AG08395 (cell line): Measurements from ENCODE around the gene MYOZ3.

Experiments used
- DNase-seq: peaks from one replicate; pipeline ENCODE4 v3.0.0; 2012; ENCODE audit warnings: mixed read lengths, low spot score

The MYOZ3 gene

DNA sequence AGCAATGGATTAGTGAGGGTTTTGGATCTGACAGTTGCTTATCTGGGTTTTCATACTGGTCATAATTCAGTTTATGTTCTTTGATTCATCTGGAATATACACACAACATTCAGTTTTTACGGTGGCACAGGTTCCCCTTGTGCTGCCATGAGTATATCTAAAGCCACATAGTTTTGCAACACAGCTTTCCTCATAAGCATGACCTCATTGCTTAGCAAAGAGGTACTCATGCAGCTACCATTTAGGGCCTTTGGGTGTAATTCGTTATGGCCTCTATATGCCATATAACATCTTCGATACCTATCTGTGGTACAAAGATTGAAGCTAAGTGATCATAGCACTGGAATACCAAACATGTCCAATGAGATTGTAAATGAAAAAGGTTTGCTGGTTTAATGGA, 42.7 kb downstream of the MYOZ3 start:
- no peak for DNase-seq

DNA sequence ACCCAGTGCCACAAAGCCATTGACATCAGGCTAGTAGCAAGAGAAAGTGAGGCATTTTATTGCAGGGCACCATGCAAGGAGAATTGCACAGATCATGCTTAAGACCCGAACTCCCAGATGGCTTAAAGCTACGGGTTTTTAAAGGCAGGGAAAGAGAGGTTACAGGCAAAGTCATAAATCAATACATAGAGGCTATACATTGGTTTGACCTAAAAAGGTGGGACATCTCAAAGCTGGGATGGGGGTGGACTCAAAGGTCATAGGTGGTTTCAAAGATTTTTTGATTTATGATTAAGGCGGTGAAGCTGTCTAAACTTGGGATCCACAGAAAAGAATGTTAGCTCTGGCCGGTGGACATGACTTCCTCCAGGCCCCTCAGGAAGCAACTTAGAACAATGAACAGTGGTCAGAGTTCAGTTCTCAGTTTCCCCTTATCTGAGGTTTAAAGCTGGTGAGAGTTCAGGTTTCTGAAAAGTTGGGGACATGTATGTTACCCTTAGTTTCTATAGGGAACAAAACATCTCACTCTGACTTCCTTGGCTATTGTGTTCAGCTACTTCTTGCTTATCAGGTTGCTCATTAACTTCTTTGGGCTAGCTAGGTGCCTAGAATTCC, 45.8 kb downstream of the MYOZ3 start:
- no peak for DNase-seq

DNA sequence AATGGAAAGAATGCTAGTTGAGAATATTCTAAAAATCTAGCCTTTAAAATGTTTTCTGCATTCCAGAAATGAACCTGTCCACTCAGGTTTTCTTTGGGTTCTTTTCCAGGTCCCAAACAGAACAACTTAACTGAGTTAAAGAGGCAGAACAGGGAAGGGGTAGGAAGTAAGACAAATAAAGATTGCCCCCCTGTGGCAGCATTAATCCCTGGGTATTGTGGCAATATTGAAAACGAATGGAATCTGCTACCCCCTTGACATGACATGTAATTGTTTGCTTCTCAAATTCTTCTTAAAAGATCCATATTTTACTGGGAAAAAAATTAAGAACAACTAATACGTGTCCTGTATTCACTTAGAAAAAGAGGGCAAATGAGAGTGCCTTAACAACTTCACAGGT, 49.1 kb downstream of the MYOZ3 start:
- peak; percentile 17 for DNase-seq

DNA sequence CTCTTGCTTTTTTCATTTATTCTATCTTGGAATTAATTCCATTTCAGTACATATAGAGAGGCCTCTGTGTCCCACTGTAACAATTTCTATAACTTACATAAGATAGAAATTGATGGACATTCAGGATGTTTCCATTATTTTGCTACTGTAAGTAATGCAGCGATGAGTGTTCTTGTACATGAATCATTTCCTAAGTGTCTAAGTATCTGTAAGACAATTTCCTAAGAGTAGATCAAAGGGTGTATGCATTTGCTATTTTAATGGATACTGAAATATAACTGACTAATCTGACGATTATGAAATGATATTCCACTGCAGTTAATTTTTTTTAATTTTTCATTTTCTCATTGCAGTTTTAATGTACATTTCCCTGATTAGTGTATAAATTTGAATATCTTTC, 62.8 kb downstream of the MYOZ3 start:
- no peak for DNase-seq
